Smooth muscle cell (in vitro differentiated cells): ENCODE data around the gene ST7. TPM values are rescaled to one million over a fixed set of nuclear protein-coding genes. Genes with fewer than 3 reads are reported as not detected.

Experiments used
- DNase-seq: peaks from one replicate; lab custom pipeline; 2025; ENCODE audit not compliant: unreplicated experiment; lab: John Stamatoyannopoulos, UW
- H2AFZ ChIP-seq: fragments of 200-600 bp; sonication (generic); 2 replicates; pipeline ENCODE4 v1.6.0; 2016; ENCODE audit warnings: antibody characterized with exemption, low read depth, mild to moderate bottlenecking
- H3F3A ChIP-seq: fragments of 200-600 bp; sonication (generic); 2 replicates; pipeline ENCODE4 v1.6.0; 2017; ENCODE audit warnings: antibody characterized with exemption, low read depth
- H3K27ac ChIP-seq: fragments of 200-600 bp; sonication (generic); 2 replicates; pipeline ENCODE4 v1.5.1; 2016; ENCODE audit warnings: low read depth, mild to moderate bottlenecking
- H3K27me3 ChIP-seq: fragments of 200-600 bp; sonication (generic); 2 replicates; pipeline ENCODE4 v1.6.1; 2016; ENCODE audit warnings: low read depth, mild to moderate bottlenecking
- H3K36me3 ChIP-seq: fragments of 200-600 bp; sonication (generic); 2 replicates; pipeline ENCODE4 v1.5.1; 2016; ENCODE audit warnings: low read depth
- H3K4me1 ChIP-seq: fragments of 200-600 bp; sonication (generic); 2 replicates; pipeline ENCODE4 v1.5.1; 2016; ENCODE audit warnings: low read depth
- H3K4me2 ChIP-seq: fragments of 200-600 bp; sonication (generic); 2 replicates; pipeline ENCODE4 v1.6.0; 2016; ENCODE audit warnings: mild to moderate bottlenecking
- H3K4me3 ChIP-seq: fragments of 200-600 bp; sonication (generic); 2 replicates; pipeline ENCODE4 v1.5.1; 2016; ENCODE audit warnings: mild to moderate bottlenecking
- H3K79me2 ChIP-seq: fragments of 200-600 bp; sonication (generic); 2 replicates; pipeline ENCODE4 v1.6.0; 2016; ENCODE audit warnings: low read depth, mild to moderate bottlenecking
- H3K9ac ChIP-seq: fragments of 200-600 bp; sonication (generic); 2 replicates; pipeline ENCODE4 v1.6.0; 2016; ENCODE audit warnings: low read depth
- H3K9me3 ChIP-seq: fragments of 200-600 bp; sonication (generic); replicated peaks from 2 replicates; pipeline ENCODE4 v1.5.1; 2016; ENCODE audit warnings: low read depth
- H4K20me1 ChIP-seq: fragments of 200-600 bp; sonication (generic); 2 replicates; pipeline ENCODE4 v1.6.0; 2016; ENCODE audit warnings: low read depth
- CTCF ChIP-seq: fragments of 200-600 bp; sonication (generic); IDR thresholded peaks from 2 replicates; pipeline ENCODE4 v1.5.1; 2017; ENCODE audit warnings: borderline replicate concordance, mild to moderate bottlenecking, antibody characterized with exemption; ENCODE audit not compliant: insufficient read depth, poor library complexity, severe bottlenecking
- WGBS: methylation state at CpG from one replicate; pipeline ENCODE4 v1.1.7; 2016; ENCODE audit warnings: low lambda C conversion rate; 5-methylcytosine and 5-hydroxymethylcytosine counted together
- polyA plus RNA-seq: library from polyadenylated mRNA; unstranded; fragments of >200 nt; fragmentation: Nextera tagmentation; extraction: Ambion mirVana; gene quantifications from 2 replicates; pipeline ENCODE4 v1.2.1, GENCODE V29; 2016
- total RNA-seq: library from RNA; depleted of rRNA; stranded (reverse); fragments of >200 nt; gene quantifications from 2 replicates; pipeline ENCODE4 v1.2.3, GENCODE V29; 2014

The ST7 gene
- total and polyA plus RNA-seq, 2 experiments from 2014 or later: 23.2 to 26.1 TPM

GRCh38 chr7:117084286-117084685 lies 131.0 kb downstream of the ST7 start:
- Histone ChIP-seq H3F3A (no peaks in the 10 kb centered on the region), H3K4me3 (no peak overlapping the region), H4K20me1 (peaks cover 61% of the 10 kb centered on the region), H3K9ac (no peak overlapping the region), H3K36me3 (no peaks in the 10 kb centered on the region), H3K79me2 (peaks cover 23% of the 10 kb centered on the region), H3K27me3 (no peaks in the 10 kb centered on the region), H2AFZ (no peak overlapping the region), H3K9me3 (no peaks in the 10 kb centered on the region), H3K4me1 (peaks cover 7% of the 10 kb centered on the region), H3K4me2 (no peak overlapping the region), H3K27ac (no peak overlapping the region)
- TF ChIP-seq CTCF: no peak
- 86% methylated on average over 1 of the region's 1 CpG for WGBS
- no peak for DNase-seq

GRCh38 chr7:117085275-117085674 lies 132.0 kb downstream of the ST7 start:
- H2AFZ ChIP-seq: no peak overlapping the region
- no peaks in the 10 kb centered on the region for H3K36me3 ChIP-seq
- no peak overlapping the region for H3K4me2 ChIP-seq
- DNase-seq: no peak
- peaks cover 7% of the 10 kb centered on the region for H3K4me1 ChIP-seq
- peaks cover 61% of the 10 kb centered on the region for H4K20me1 ChIP-seq
- no peaks in the 10 kb centered on the region for H3F3A ChIP-seq
- 86% methylated on average over 3 of the region's 3 CpGs for WGBS
- TF ChIP-seq CTCF: no peak
- no peaks in the 10 kb centered on the region for H3K27me3 ChIP-seq
- peaks cover 21% of the 10 kb centered on the region for H3K79me2 ChIP-seq
- peak overlapping the region; percentile 66 for H3K27ac ChIP-seq
- H3K9ac ChIP-seq: peak overlapping the region; percentile 16
- H3K9me3 ChIP-seq: no peaks in the 10 kb centered on the region
- H3K4me3 ChIP-seq: no peak overlapping the region

- H4K20me1 ChIP-seq: peaks cover 63% of the 10 kb centered on the region
- no peaks in the 10 kb centered on the region for H3K27me3 ChIP-seq
- H3K36me3 ChIP-seq: no peaks in the 10 kb centered on the region
- no peak overlapping the region for H2AFZ ChIP-seq
- no peak for TF ChIP-seq CTCF
- no peak overlapping the region for H3K4me3 ChIP-seq
- no peak overlapping the region for H3K4me2 ChIP-seq
- H3K9ac ChIP-seq: no peak overlapping the region
- H3K27ac ChIP-seq: peak overlapping the region; percentile 66
- WGBS: 94% methylated on average over 3 of the region's 3 CpGs
- no peak for DNase-seq
- no peaks in the 10 kb centered on the region for H3K9me3 ChIP-seq
- peaks cover 15% of the 10 kb centered on the region for H3K79me2 ChIP-seq
- peaks cover 7% of the 10 kb centered on the region for H3K4me1 ChIP-seq
- H3F3A ChIP-seq: no peaks in the 10 kb centered on the region
Observed at GRCh38 chr7:117085769-117086463, 132.6 kb downstream of the ST7 start.

GRCh38 chr7:117086788-117087187 lies 133.5 kb downstream of the ST7 start:
- peaks cover 8% of the 10 kb centered on the region for H3K79me2 ChIP-seq
- peak overlapping the region; percentile 38 for H3K4me2 ChIP-seq
- no peaks in the 10 kb centered on the region for H3K9me3 ChIP-seq
- peaks cover 61% of the 10 kb centered on the region for H4K20me1 ChIP-seq
- WGBS: 30% methylated on average over 3 of the region's 3 CpGs
- H2AFZ ChIP-seq: no peak overlapping the region
- peaks cover 7% of the 10 kb centered on the region for H3K4me1 ChIP-seq
- H3K27ac ChIP-seq: peak overlapping the region; percentile 34
- no peaks in the 10 kb centered on the region for H3K27me3 ChIP-seq
- TF ChIP-seq CTCF: no peak
- no peak for DNase-seq
- H3K4me3 ChIP-seq: no peak overlapping the region
- H3K36me3 ChIP-seq: no peaks in the 10 kb centered on the region
- H3F3A ChIP-seq: no peaks in the 10 kb centered on the region
- H3K9ac ChIP-seq: no peak overlapping the region
